ENCODE results near the gene PPP5C. TPM values are rescaled to one million over a fixed set of nuclear protein-coding genes. Genes with fewer than 3 reads are reported as not detected.

Gene PPP5C
- total RNA-seq, 4 donors from 2014 or later = 47.4 to 74.9 (median 62.8) TPM

GRCh38 chr19:46376241-46377153, 29.6 kb downstream of the PPP5C start:
- ATAC-seq (no peak), DNase-seq (no peak)
- Histone ChIP-seq H3K36me3 (peaks cover 0 to 20% of the 10 kb centered on the region in 2 donors), H3K4me1 (peaks cover 51 to 52% of the 10 kb centered on the region in 2 donors), H3K9me3 (no peaks in the 10 kb centered on the region), H3K27ac (peak overlapping the region; percentile 20 to 73 (median 70)), H3K4me3 (no peak overlapping the region), H3K27me3 (no peaks in the 10 kb centered on the region)
- intact Hi-C loops (cut with DNase I; ENCODE audit: low total_unique reads) (no loop called here), in situ Hi-C loops (cut with MboI; ENCODE audit: low sequenced_read_pairs in 4 of 4) (no loop called here)
- TF ChIP-seq CTCF (IDR thresholded peaks at IDR 0.05 in 4 of 5, conservative IDR thresholded peaks at IDR 0.05 in 1 of 5) (no peak), POLR2A (IDR thresholded peaks at IDR 0.05) (no peak)

DNA sequence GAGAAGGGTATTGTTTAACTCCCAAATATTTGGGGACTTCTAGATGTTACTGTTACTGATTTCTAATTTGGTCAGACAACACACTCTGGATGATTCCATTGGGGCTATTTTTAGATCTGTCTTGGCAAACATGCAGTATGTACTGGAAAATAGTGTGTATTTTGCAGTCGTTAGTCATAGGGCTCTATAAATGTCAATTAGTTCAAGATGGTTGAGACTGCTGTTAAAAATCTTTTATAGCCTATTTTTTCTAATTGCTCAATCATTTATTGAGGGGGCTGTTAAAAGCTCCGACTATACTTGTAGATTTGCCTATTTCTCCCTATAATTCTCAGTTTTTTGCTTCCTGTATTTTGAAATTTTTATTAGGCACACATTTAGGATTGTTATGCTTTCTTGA, 31.4 kb downstream of the PPP5C start:
- intact Hi-C loops (cut with DNase I; ENCODE audit: low total_unique reads) = loop anchor here (2.0 kb wide), 1 partner anchor 31 kb away; the partner anchor contains the start of gene PPP5C

DNA sequence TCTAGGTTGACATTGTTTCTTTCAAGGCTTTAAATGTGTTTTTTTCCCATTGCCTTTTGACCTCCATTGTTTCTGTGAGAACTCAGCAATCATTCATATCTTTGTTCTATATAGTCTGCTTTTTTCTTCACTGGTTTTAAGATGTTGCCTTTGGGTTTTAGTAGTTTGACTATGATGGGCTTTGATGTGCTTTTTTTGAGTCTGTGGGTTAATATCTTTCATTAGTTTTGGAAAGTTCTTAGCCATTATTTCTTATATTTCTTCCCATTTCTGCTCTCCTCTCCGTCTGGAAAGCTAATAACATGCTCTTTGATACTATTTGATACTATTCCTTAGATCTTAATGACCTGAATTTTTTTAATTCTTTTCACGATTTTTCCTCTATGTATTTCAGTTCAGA, 33.8 kb downstream of the PPP5C start:
- in situ Hi-C loops (cut with MboI; ENCODE audit: low sequenced_read_pairs in 4 of 4) (no loop called here), intact Hi-C loops (cut with DNase I; ENCODE audit: low total_unique reads) (no loop called here)
- H3K27ac ChIP-seq = peak overlapping the region; percentile 53 to 73 (median 70)
- DNase-seq (no peak), ATAC-seq (no peak)
- no peak overlapping the region for H3K4me3 ChIP-seq
- H3K9me3 ChIP-seq = no peaks in the 10 kb centered on the region
- H3K36me3 ChIP-seq = peaks cover 0 to 57% of the 10 kb centered on the region in 2 donors
- TF ChIP-seq POLR2A (IDR thresholded peaks at IDR 0.05) = no peak
- no peak for TF ChIP-seq CTCF (IDR thresholded peaks at IDR 0.05 in 4 of 5, conservative IDR thresholded peaks at IDR 0.05 in 1 of 5)
- peaks cover 36 to 37% of the 10 kb centered on the region in 2 donors for H3K4me1 ChIP-seq
- H3K27me3 ChIP-seq = no peaks in the 10 kb centered on the region

More for the DNA sequence above, 31.4 kb downstream of the PPP5C start:
- DNase-seq (no peak), ATAC-seq (peak; percentile 90 to 97)
- TF ChIP-seq POLR2A (IDR thresholded peaks at IDR 0.05) (no peak), CTCF (IDR thresholded peaks at IDR 0.05 in 4 of 5, conservative IDR thresholded peaks at IDR 0.05 in 1 of 5) (no peak)
- Histone ChIP-seq H3K9me3 (no peaks in the 10 kb centered on the region), H3K27me3 (no peaks in the 10 kb centered on the region), H3K4me3 (no peak overlapping the region), H3K4me1 (peaks cover 45 to 48% of the 10 kb centered on the region in 2 donors), H3K36me3 (peaks cover 0 to 36% of the 10 kb centered on the region in 2 donors), H3K27ac (peak overlapping the region; percentile 70 to 75 (median 72))
- in situ Hi-C loops (cut with MboI; ENCODE audit: low sequenced_read_pairs in 4 of 4) = no loop called here

- H3K36me3 ChIP-seq = peaks cover 0 to 56% of the 10 kb centered on the region in 2 donors
- no peak for TF ChIP-seq POLR2A (IDR thresholded peaks at IDR 0.05)
- DNase-seq (no peak), ATAC-seq (no peak)
- no peaks in the 10 kb centered on the region for H3K27me3 ChIP-seq
- no peak overlapping the region for H3K4me3 ChIP-seq
- no peak overlapping the region for H3K27ac ChIP-seq
- in situ Hi-C loops (cut with MboI; ENCODE audit: low sequenced_read_pairs in 4 of 4) = no loop called here
- no peaks in the 10 kb centered on the region for H3K9me3 ChIP-seq
- peaks cover 36 to 37% of the 10 kb centered on the region in 2 donors for H3K4me1 ChIP-seq
- intact Hi-C loops (cut with DNase I; ENCODE audit: low total_unique reads) = no loop called here
Observed at GRCh38 chr19:46381346-46381745, 34.5 kb downstream of the PPP5C start.

GRCh38 chr19:46381756-46382345, 35.0 kb downstream of the PPP5C start:
- TF ChIP-seq POLR2A (IDR thresholded peaks at IDR 0.05) (no peak), CTCF (IDR thresholded peaks at IDR 0.05 in 4 of 5, conservative IDR thresholded peaks at IDR 0.05 in 1 of 5) (no peak)

More at GRCh38 chr19:46381756-46382345, 35.0 kb downstream of the PPP5C start:
- DNase-seq = no peak
- no peak overlapping the region for H3K27ac ChIP-seq
- H3K9me3 ChIP-seq = no peaks in the 10 kb centered on the region
- no peak for ATAC-seq
- peaks cover 36 to 37% of the 10 kb centered on the region in 2 donors for H3K4me1 ChIP-seq
- in situ Hi-C loops (cut with MboI; ENCODE audit: low sequenced_read_pairs in 4 of 4) (no loop called here), intact Hi-C loops (cut with DNase I; ENCODE audit: low total_unique reads) (no loop called here)
- H3K27me3 ChIP-seq = no peaks in the 10 kb centered on the region
- H3K36me3 ChIP-seq = peaks cover 0 to 52% of the 10 kb centered on the region in 2 donors
- no peak overlapping the region for H3K4me3 ChIP-seq

All from gastrocnemius medialis (tissue), 4 donors.